ENCODE data around the gene THSD8.
"Not testable (repeated sequence)": the region's sequence is repeated elsewhere in the genome, so short reads cannot be mapped to it uniquely, and the experiment has no call there.

THSD8 gene

DNA sequence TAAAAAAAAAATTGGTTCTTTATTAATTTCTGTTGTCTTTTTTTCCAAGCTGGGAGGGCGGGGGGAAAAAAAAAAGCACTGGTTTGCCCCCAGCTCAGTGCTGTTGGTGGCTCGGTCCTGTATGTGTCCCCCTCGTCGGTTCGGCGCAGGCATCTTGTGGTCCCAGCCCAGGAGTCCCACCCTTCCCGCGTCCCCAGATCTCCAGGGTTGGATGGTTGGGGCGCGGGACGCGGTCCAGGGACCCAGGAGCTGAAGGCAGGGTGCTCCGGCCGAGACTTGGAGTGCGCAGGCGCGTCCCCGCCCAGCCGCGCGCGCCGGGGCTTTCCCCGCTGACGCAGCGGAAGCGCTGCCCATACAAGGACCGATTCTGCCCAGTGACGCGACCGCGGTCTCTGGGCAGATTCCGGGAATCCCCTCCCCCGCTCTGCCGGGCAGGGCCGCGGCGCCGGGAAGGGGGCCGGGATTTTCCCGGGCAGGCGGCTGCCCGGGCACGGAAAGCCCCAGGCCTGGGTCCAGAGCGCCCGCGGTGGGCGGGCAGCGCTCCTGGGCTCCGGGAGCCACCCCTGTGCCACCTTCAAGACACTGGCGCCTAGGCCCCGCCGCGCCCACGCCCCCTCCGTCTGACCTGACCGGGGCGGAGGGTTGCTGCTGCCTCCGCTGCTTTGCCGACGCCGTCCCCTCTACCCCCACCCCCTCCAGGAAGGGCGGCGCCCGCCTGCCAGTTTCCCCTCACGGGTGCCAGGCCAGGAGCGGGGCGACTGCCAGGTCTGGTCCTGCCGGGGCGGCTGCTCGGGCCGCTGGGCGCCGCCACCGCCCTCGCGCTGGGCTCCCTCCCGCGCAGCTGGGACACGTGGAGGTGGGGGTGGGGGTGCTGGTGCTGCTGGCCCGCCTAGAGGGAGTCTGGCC lies 8.3 kb upstream of the THSD8 start:
- H3K4me1 ChIP-seq (ENCODE audit: insufficient read depth, low read length) = peaks cover 11% of the 10 kb centered on the region; the same call in 1 of the 2 replicates
- H3K9ac ChIP-seq (ENCODE audit: low read depth, low read length) = peak overlapping the region; percentile 67
- H3K9me3 ChIP-seq (ENCODE audit: control insufficient read depth, insufficient read depth, low read length) = no peaks in the 10 kb centered on the region
- H3K36me3 ChIP-seq (ENCODE audit: insufficient read depth, low read length) = no peaks in the 10 kb centered on the region

DNA sequence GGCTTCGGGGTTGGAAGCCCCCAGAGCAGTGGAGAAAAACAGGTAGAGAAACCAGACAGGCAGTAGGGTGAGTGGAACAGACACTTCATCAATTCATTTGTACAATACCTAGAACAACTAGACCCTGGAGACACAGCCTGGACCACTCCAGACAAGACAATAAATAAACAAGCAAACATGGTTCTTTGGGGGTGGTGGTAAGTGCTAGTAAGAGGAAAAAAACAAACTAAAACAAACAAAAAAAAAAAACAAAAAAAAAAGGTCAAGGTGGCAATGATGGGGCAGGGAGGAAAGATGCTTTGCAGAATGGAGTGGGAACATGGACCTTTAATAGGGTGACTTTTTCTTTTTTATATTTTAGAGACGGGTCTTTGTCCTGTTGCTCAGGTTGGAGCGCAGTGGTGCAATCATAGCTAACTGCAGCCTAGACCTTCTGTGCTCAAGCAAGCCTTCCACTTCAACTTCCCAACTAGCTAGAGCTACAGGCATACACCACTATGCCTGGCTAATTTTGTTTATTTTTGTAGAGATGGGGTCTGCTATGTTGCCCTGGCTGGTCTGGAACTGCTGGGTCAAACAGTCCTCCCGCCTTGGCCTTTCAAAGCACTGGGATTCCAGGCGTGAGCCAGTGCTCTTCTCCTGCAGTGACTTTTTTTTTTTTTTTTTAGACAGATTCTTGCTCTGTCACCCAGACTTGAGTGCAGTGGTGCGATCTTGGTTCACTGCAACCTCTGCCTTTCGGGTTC lies 7.5 kb upstream of the THSD8 start:
- peaks cover 7% of the 10 kb centered on the region; the same call in 1 of the 2 replicates for H3K4me1 ChIP-seq (ENCODE audit: insufficient read depth, low read length)
- peak overlapping the region; percentile 67 for H3K9ac ChIP-seq (ENCODE audit: low read depth, low read length)
- H3K36me3 ChIP-seq (ENCODE audit: insufficient read depth, low read length) = no peaks in the 10 kb centered on the region
- H3K9me3 ChIP-seq (ENCODE audit: control insufficient read depth, insufficient read depth, low read length) = no peaks in the 10 kb centered on the region

- Histone ChIP-seq H3K9me3 (ENCODE audit: control insufficient read depth, insufficient read depth, low read length) (no peaks in the 10 kb centered on the region), H3K9ac (ENCODE audit: low read depth, low read length) (no peak overlapping the region), H3K36me3 (ENCODE audit: insufficient read depth, low read length) (no peaks in the 10 kb centered on the region), H3K4me1 (ENCODE audit: insufficient read depth, low read length) (peaks cover 7% of the 10 kb centered on the region; the same call in 1 of the 2 replicates)
Observed at GRCh38 chr19:12794971-12795381, 6.9 kb upstream of the THSD8 start.

- no peak overlapping the region for H3K9ac ChIP-seq (ENCODE audit: low read depth, low read length)
- H3K4me1 ChIP-seq (ENCODE audit: insufficient read depth, low read length) = peaks cover 7% of the 10 kb centered on the region; the same call in 1 of the 2 replicates
Observed at GRCh38 chr19:12796146-12797071, 5.5 kb upstream of the THSD8 start.

DNA sequence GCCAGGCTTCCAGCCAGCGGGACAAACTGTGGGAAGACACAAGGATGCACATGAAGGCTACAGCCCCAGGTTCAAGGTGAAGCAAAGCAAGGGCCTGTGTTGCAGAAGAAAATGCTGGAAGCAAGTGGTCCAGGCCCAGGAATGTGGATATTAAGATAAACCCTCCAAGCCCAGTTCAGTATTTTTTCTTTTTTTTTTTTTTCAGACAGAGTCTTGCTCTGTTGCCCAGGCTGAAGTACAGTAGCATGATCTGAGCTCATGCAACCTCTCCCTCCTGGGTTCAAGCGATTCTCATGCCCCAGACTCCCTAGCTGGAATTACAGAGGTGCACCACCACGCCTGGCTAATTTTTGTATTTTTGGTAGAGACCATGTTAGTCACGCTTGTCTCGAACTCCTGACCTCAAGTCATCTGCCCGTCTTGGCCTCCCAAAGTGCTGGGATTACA lies 4.7 kb upstream of the THSD8 start:
- Histone ChIP-seq H3K36me3 (ENCODE audit: insufficient read depth, low read length) (no peaks in the 10 kb centered on the region), H3K9ac (ENCODE audit: low read depth, low read length) (no peak overlapping the region), H3K9me3 (ENCODE audit: control insufficient read depth, insufficient read depth, low read length) (no peaks in the 10 kb centered on the region), H3K4me1 (ENCODE audit: insufficient read depth, low read length) (peaks cover 7% of the 10 kb centered on the region; the same call in 1 of the 2 replicates)

More at GRCh38 chr19:12796146-12797071, 5.5 kb upstream of the THSD8 start:
- Histone ChIP-seq H3K9me3 (ENCODE audit: control insufficient read depth, insufficient read depth, low read length) (no peaks in the 10 kb centered on the region), H3K36me3 (ENCODE audit: insufficient read depth, low read length) (no peaks in the 10 kb centered on the region)

DNA sequence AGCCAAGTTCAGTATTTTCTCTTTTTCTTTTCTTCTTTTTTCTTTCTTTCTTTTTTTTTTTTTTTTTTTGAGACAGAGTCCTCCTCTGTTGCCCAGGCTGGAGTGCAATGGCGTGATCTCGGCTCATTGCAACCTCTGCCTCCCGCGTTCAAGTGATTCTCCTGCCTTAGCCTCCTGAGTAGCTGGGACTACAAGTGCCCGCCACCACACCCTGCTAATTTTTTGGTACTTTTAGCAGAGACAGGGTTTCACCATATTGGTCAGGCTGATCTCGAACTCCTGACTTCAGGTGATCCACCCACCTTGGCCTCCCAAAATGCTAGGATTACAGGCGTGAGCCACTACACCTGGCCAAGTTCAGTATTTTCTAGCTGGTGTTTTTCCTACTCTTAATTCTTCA lies 4.3 kb upstream of the THSD8 start:
- H3K9me3 ChIP-seq (ENCODE audit: control insufficient read depth, insufficient read depth, low read length); H3K4me1 ChIP-seq (ENCODE audit: insufficient read depth, low read length); H3K36me3 ChIP-seq (ENCODE audit: insufficient read depth, low read length); H3K9ac ChIP-seq (ENCODE audit: low read depth, low read length): not testable (repeated sequence)

DNA sequence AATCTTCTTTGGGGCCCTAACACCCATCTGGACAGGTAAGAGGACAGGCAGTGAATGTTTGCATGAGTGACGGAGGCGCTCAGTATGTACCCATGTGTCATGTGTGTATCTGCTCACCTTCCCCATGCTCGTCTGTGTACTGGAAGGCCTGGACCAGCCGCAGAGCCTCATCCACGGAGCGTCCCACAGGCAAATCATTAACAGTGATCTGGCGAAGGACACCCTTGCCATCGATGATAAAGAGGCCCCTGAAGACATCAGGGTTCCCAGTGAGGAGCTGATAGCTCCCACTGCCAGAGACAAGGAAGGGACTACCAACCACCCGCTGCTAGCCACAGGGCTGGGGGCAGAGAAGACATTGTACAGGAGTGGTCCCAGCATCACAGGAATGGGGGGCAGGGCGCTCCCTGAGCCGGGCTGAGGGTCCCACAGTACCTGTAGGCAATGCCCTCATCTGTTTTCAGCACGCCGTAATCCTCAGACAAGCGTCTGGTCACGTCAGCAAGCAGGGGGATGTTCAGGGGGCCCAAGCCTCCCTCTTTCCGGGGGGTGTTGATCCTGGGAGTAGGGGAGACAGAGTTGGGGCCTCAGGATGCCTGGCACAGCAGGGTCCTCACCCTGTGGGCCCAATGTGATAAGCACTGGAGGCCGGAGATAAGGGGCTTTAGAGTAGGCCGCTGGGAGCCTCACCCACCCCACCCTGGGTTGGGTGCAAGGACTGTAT lies 2.0 kb upstream of the THSD8 start:
- H3K4me1 ChIP-seq (ENCODE audit: insufficient read depth, low read length) = peaks cover 7% of the 10 kb centered on the region; the same call in 1 of the 2 replicates
- H3K36me3 ChIP-seq (ENCODE audit: insufficient read depth, low read length) = no peaks in the 10 kb centered on the region
- H3K9ac ChIP-seq (ENCODE audit: low read depth, low read length) = no peak overlapping the region
- H3K9me3 ChIP-seq (ENCODE audit: control insufficient read depth, insufficient read depth, low read length) = no peaks in the 10 kb centered on the region

DNA sequence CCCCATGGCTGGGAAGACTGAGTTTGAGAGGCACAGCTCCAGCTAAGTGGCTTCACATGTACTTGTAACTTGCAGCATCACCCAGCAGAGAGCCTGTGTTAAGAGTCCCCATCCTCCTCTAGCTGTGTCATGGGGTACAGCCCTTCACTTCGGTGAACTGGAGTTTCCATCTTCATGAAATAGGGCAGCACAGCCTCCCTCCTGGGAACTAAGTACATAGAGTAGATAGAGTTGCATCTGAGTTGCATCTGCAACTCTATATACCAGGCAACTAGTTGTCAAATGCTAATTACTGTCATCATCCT lies 1.5 kb upstream of the THSD8 start:
- H3K9me3 ChIP-seq (ENCODE audit: control insufficient read depth, insufficient read depth, low read length) = no peaks in the 10 kb centered on the region
- no peaks in the 10 kb centered on the region for H3K36me3 ChIP-seq (ENCODE audit: insufficient read depth, low read length)
- H3K9ac ChIP-seq (ENCODE audit: low read depth, low read length) = 0 out of 2 replicates have a peak overlapping the region, but pooled peaks have one; percentile 88
- peaks cover 7% of the 10 kb centered on the region; the same call in 1 of the 2 replicates for H3K4me1 ChIP-seq (ENCODE audit: insufficient read depth, low read length)

DNA sequence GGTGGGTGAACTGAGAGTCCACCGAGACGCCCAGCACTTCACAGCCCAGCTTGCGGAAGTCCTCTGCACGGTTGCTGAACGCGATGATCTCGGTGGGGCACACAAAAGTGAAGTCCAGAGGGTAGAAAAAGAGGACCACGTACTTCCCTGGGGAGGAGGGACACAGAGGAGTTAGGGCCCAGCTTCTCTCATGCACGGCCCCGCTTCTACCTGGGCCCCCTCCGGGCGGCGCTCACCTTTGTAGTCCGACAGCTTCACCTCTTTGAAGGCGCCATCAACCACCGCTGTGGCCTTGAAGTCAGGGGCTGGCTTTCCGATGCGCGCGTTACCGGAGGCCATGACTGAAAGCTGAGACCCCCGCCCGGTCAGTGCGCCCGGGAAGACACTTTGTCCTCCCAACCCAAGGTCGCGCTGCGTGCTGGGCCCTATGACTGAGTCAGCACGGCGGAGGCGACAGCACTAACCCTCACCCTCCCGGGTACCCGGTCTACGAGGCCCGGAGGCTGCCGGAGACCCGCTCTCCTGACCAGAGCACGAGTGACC lies 875 bp upstream of the THSD8 start:
- Histone ChIP-seq H3K9ac (ENCODE audit: low read depth, low read length) (peak overlapping the region; percentile 88), H3K4me1 (ENCODE audit: insufficient read depth, low read length) (peaks cover 4% of the 10 kb centered on the region; the same call in 1 of the 2 replicates), H3K36me3 (ENCODE audit: insufficient read depth, low read length) (no peaks in the 10 kb centered on the region), H3K9me3 (ENCODE audit: control insufficient read depth, insufficient read depth, low read length) (no peaks in the 10 kb centered on the region)

GRCh38 chr19:12802267-12803106 lies 618 bp downstream of the THSD8 start:
- peak overlapping the region; percentile 88; the same call in 1 of the 2 replicates for H3K9ac ChIP-seq (ENCODE audit: low read depth, low read length)
- no peaks in the 10 kb centered on the region for H3K9me3 ChIP-seq (ENCODE audit: control insufficient read depth, insufficient read depth, low read length)
- no peaks in the 10 kb centered on the region for H3K36me3 ChIP-seq (ENCODE audit: insufficient read depth, low read length)
- no peaks in the 10 kb centered on the region for H3K4me1 ChIP-seq (ENCODE audit: insufficient read depth, low read length)

- no peaks in the 10 kb centered on the region for H3K9me3 ChIP-seq (ENCODE audit: control insufficient read depth, insufficient read depth, low read length)
- no peak overlapping the region for H3K9ac ChIP-seq (ENCODE audit: low read depth, low read length)
- peaks cover 3% of the 10 kb centered on the region; the same call in 1 of the 2 replicates for H3K36me3 ChIP-seq (ENCODE audit: insufficient read depth, low read length)
- H3K4me1 ChIP-seq (ENCODE audit: insufficient read depth, low read length) = no peaks in the 10 kb centered on the region
Observed at GRCh38 chr19:12804051-12804450, 2.2 kb downstream of the THSD8 start.

- Histone ChIP-seq H3K4me1 (ENCODE audit: insufficient read depth, low read length) (no peaks in the 10 kb centered on the region), H3K9me3 (ENCODE audit: control insufficient read depth, insufficient read depth, low read length) (no peaks in the 10 kb centered on the region), H3K9ac (ENCODE audit: low read depth, low read length) (peak within 1 kb of the TSS; percentile 64), H3K36me3 (ENCODE audit: insufficient read depth, low read length) (peaks cover 10% of the 10 kb centered on the region)
Observed at GRCh38 chr19:12806242-12807081, 4.6 kb downstream of the THSD8 start, which contains the start of gene RNASEH2A. TSS of gene RNASEH2A (plus strand) at chr19:12806584. CDS start at chr19:12806674, 90 bp downstream.

Data from ES-I3 (cell line).